Activated CD4-positive, alpha-beta T cell treated with anti-CD3 and anti-CD28 coated beads for 1 hour (primary cell): ENCODE measurements around the gene NOM1.
"Not testable (repeated sequence)": the region's sequence is repeated elsewhere in the genome, so short reads cannot be mapped to it uniquely, and the experiment has no call there.

Experiments used
- DNase-seq: peaks from one replicate; pipeline ENCODE4 v3.0.0-alpha.2; 2020

Gene NOM1

DNA sequence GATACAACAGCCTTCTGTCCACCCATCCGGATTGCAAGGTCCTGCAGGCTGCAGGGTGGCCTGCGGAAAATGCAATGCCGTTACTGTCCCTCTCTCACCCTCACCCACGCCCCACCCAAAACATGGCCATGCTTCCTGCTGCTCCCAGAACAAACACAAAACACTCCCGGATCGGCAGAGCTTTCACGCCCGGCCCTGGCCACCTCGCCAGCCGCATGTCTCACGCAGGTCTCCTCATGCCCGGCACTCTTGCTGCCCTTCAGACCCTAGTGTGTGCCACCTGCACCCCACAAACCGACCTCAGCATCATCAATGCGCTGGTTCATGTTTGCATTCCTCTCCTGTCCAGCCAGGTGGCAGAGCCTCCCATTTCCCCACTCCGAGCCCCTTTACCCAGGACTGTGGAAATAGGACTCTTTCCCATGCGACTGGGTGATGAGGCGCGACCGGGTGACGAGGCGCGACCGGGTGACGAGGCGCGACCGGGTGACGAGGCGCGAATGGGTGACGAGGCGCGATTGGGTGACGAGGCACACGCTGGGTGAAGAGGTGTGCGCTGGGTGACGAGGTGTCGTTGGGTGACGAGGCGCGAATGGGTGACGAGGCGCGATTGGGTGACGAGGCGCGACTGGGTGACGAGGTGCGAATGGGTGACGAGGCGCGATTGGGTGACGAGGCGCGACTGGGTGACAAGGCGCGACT, 8.9 kb upstream of the NOM1 start:
- no peak for DNase-seq

DNA sequence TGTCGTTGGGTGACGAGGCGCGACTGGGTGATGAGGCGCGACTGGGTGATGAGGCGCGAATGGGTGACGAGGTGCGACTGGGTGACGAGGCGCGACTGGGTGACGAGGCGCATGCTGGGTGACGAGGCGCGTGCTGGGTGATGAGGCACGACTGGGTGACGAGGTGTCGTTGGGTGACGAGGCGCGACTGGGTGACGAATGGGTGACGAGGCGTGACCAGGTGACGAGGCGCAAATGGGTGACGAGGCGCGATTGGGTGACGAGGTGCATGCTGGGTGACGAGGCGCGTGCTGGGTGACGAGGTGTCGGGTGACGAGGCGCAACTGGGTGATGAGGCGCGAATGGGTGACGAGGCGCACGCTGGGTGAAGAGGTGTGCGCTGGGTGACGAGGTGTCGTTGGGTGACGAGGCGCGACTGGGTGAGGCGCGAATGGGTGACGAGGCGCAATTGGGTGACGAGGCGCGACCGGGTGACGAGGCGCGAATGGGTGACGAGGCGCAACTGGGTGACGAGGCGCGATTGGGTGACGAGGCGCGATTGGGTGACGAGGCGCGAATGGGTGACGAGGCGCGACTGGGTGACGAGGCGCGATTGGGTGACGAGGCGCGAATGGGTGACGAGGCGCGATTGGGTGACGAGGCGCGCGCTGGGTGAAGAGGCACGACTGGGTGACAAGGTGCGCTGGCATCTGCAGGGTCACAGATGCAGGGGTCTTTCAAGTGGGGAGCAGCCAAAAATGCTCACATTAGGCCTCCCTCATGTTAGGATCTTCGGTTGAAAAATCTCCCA, 7.9 kb upstream of the NOM1 start:
- no peak for DNase-seq

DNA sequence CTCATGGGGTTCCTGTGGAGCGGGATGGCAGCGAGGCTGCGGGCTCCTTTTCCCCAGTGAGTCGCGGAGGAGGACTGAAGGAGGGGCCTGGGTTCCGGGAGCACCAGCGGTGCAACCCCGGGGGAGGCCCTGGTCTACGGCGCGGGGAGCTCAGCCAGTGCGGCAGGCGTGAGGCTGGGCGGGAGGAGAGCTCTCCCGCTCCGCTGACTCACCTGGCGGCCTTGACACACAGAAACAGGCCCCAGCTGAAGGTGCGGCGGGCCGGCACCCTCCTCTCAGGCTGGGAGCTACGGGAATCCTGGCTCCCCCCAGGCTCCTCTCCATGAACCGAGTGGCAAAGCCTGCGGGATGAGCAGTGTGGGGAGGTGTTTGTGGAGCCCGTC, 6.8 kb upstream of the NOM1 start:
- DNase-seq = no peak

DNA sequence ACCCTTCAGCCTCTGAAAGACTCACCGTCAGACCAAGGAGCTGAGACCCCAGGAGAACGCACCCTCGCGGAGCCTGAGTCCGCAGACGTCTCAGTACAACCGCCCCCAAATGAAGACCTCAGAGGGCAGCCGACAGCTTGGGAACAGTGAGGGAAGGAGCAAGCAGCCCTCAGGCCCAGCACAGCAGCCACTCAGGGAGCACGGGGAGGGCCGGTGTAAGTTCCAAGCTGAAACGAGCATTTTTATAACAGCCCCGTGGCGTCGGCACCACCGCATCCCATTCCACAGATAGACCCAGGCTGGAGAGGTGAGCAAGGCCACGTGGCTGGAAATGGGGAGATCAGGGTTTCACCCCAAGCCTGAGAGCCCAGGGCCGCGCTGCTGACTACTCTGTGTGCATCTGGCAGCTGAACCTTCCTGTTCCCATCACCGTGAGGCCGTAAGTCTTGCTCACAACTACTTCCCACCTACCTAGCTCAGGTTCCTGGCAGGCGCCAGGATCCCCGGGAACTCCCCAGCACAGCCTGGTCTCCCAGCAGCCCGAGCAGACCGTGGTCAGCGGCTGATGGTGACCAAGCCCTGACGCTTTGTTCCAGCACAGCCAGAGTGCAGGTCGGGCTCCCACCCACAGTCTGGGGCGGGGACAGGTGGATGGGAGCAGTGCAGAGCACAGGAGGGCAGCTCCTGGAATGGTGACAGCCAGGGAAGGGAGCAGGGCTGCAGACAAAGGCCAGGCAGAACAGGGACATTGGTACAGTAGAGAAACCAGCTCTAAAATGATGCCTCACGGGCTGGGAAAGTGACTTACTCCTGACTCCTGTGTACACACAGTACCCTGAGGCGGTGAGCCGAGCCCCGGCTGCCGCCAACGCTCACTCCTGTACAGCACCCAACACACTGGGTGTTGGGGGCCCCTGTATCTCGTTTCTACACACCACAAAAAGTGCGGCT, 6.1 kb upstream of the NOM1 start:
- DNase-seq = no peak

DNA sequence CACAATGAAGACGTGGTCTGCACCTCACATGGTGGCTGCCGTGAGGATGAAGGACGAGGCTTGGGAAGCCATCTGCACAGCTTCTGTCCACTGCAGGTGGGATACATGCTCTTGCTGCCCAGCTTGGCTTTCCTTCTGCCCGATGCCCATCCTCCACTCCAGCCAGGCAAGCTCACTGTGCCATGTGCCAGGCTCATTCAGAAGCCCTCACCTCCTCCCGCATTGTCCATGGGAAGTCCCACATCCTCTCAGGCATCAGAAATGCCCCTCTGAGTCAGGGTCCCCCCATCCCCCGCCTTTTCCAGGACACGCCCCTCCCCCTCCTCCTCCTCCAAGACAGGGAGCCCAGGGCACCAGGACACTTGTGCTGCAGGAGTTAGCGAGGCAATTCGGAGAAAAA, 4.6 kb upstream of the NOM1 start:
- DNase-seq = no peak

DNA sequence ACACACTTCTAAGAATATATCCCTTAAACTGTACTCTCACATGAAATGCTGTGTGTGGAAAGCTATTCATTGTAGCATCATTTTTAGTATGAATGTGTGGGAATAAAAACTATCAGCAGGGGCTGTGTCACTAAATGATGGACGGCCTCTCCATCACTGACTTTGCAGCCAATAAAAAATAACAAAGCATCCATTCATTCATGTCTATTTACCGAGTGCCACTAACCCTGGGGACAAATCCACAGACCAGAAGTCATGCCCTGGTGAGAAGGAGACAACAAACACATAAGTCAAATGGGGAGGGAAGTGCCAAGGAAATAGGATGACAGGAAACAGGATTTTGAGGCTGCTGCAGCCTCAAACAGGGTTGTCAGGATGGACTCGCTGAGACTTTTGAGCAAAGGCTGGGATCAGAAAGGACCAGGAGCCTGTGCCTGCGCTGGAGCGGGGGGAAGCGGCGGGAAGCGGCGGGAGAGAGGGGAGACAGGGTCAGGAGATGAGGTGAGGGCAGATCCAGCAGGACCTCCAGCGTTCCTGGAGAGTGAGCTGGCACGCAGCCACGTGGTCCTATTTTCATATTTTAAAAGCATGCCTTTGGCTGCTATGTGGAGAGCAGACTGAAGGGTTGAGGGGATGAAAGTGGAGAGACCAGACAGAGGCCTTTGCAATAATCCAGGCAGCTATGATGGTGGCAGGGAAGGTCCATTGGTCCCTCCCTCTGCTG, 2.2 kb upstream of the NOM1 start:
- DNase-seq = no peak

- no peak for DNase-seq
Measured at GRCh38 chr7:156948361-156948760, 1.2 kb upstream of the NOM1 start.

DNA sequence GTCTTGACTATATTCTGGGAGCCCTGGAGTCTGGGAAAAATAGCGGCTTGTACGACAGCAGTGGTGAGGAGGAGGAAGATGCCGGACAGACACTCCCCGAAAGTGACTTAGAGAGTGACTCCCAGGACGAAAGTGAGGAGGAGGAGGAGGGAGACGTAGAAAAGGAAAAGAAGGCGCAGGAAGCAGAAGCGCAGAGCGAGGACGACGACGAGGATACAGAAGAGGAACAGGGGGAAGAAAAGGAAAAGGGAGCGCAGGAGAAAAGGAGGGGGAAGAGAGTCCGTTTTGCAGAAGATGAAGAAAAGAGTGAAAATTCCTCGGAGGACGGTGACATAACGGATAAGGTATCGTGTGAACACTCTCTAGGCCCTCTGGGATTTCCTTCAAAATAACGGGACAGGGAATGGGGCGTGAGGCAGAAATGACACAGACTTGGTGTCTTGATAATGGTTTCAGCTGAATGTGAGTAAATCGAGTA, 908 bp downstream of the NOM1 start:
- DNase-seq = no peak

- not testable (repeated sequence) for DNase-seq
Measured at GRCh38 chr7:156953215-156953614, 3.7 kb downstream of the NOM1 start.

- no peak for DNase-seq
Measured at GRCh38 chr7:156954941-156955340, 5.4 kb downstream of the NOM1 start.

DNA sequence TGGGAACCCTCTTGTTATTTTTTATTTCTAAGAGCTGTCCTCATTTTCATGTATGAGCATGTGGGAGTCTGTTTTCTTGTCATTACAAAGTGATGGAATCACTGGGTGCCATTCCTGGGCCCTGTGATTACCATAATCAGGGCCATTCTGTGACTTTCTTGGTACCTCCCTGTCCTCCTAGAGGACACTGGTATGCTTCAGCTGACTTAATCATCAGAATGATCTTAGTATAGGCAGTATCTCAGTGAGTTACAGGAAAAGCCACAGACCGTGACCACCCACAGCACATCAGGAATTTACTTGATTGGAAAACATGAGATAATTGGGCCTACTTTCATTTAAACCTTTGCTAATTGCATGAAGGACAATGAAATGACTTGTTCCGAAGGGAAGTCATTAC, 7.2 kb downstream of the NOM1 start:
- no peak for DNase-seq

DNA sequence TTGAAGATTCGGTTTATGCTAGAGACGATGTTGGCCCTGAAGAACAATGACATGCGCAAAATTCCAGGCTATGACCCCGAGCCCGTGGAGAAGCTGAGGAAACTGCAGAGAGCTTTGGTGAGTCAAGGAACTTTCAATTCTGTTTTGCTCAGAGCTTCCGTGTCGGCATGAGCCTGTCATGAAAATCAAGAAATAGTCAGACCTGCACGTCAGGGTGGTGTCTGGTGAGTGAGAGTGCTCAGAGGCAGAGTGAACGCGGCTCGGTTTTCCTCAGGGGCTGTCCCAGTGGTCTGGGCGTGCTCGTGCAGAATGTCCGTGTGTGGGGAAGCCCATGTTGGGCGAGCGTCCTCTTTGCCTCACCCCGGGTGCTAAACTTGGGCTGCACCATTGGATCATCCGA, 12.6 kb downstream of the NOM1 start:
- no peak for DNase-seq

DNA sequence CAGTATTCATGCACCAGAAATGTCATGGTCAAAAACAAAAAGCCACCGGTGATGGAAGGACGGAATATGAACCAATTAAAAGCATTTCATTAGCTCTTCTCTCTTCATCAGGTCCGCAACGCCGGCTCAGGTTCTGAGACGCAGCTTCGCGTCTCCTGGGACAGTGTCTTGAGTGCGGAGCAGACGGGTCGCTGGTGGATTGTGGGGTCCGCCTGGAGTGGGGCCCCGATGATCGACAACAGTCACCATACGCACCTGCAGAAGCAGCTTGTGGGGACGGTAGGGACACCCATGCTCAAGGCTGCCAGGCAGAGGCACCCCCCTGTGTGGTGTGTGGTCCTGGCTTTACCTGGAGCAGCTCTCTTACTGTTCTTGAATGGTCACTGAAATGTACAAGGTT, 13.4 kb downstream of the NOM1 start:
- DNase-seq = no peak

DNA sequence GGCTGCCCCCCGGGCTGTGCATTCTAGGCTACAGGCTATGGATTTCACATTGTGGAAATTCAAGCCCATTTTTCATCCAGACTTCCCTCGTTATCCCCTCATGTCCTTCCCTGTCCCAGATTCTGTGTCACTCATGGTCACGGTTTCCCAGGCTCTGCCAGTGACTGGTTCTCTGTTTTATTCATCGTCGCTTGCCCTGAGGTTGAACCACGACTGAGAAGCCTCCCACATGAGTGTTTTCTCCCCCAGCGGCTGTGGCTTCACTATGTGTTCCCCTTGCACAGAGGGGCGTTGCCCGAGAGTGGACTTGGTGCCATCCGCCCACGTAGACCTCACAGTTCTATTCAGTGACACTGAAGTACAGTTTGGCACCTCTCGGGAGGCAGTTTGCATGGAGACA, 14.0 kb downstream of the NOM1 start:
- no peak for DNase-seq

- no peak for DNase-seq
Measured at GRCh38 chr7:156964971-156965370, 15.5 kb downstream of the NOM1 start.

- DNase-seq = no peak
Measured at GRCh38 chr7:156966387-156966786, 16.9 kb downstream of the NOM1 start.

DNA sequence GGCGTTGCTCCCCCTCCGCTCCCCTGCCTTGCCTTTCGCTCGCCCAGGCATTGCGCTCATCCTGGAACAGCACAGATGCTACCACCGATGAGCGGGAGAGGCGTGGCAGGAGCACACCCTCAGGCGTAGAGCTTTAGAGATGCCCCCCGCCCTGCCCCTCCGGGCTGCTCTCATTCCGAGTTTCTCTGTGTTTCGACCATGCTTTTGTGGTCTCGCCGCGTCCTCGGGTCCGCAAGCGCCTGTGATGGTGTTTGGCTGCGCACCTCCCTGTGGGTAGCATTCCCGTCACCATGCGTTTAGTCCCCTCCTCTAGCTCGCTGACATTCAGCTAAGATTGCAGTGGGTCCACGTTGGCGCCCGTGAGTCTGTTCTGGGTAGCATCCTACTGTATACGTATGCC, 18.7 kb downstream of the NOM1 start:
- no peak for DNase-seq

DNA sequence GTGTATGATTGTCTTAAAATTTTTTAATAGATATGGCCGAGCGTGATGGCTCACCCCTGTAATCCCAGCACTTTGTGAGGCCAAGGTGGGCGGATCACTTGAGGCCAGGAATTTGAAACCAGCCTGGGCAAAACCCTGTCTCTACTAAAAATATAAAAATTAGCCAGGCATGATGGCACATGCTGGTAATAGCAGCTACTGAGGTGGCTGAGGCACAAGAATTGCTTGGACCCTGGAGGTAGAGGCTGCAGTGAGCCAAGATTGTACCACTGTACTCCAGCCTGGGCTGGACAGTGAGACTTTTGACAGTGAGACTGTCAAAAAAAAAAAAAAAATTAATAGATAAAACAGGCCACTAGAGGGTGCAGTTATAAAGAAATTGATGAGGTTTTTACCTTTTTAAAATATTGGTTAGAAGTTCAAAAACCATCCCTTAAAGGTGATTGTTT, 20.5 kb downstream of the NOM1 start:
- no peak for DNase-seq

DNA sequence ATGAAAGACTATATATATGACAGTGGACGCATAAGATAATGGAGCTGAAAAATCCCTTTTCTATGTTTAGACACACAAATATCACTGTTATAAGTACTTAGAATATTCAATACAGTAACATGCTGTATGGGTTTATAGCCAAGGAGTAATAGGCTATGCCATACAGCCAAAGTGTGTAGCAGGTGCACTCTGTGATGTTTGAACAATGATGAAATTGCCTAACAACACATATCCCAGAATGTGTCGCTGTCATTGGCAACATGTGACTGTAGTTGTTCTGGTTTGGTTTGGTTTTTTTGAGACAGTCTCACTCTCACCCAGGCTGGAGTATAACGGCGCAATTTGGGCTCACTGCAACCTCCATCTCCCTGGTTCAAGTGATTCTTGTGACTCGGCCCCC, 26.1 kb downstream of the NOM1 start:
- DNase-seq = no peak

- no peak for DNase-seq
Measured at GRCh38 chr7:156979007-156979606, 29.6 kb downstream of the NOM1 start.

DNA sequence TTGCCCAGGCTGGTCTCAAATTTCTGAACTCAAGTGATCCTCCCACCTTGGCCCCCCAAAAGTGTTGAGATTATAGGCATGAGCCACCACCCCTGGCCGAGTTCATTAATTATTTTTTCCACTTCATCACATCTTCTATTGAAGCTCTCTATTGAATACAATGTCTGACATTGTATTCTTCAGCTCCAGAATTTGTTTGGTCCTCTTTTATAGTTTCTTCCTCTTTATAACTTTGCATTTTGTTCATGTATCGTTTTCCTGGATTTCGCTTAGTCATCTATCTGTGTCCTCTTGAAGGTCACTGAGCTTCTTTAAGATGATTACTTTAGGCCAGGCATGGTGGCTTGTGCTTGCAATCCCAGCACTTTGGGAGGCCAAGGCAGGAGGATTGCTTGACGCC, 30.2 kb downstream of the NOM1 start:
- no peak for DNase-seq
